ENCODE results near the gene GLI3. TPM values are rescaled to one million over a fixed set of nuclear protein-coding genes. Genes with fewer than 3 reads are reported as not detected.

The GLI3 gene
- total and polyA plus RNA-seq, 2 of the 8 experiments (the other 6 are each of a cell fraction or from before 2014, with no cell fraction given), result 8.0 to 31.1 TPM

GRCh38 chr7:42198296-42198695 is 38.7 kb downstream of the GLI3 start:
- no peak overlapping the region for H3K4ac ChIP-seq (replicated peaks; ENCODE audit: insufficient read length, low read depth, low read length)
- POLR2A ChIA-PET (ENCODE audit: partially characterized antibody), result interaction anchor here (1.5 to 1.7 kb wide), 2 partner anchors 23 to 30 kb away, joined by 3 read pairs; no protein-coding TSS in a partner anchor
- no peak overlapping the region for H2AFZ ChIP-seq (ENCODE audit: low read length)
- no peak overlapping the region for H3K4me3 ChIP-seq (ENCODE audit: extremely low read depth in 1 of 4, insufficient read depth in 2 of 4, low read depth in 3 of 4, low read length in 4 of 4)
- peak overlapping the region; percentile 26; the same call in 1 of the 2 replicates for H2BK5ac ChIP-seq (ENCODE audit: low read depth, low read length)
- H3K4me2 ChIP-seq (ENCODE audit: insufficient read depth in 1 of 2, low read depth in 2 of 2, low read length in 2 of 2), result no peak overlapping the region
- H3K9me3 ChIP-seq (ENCODE audit: insufficient read depth in 2 of 2, low read depth in 1 of 2, low read length in 1 of 2), result no peaks in the 10 kb centered on the region
- no peak overlapping the region for H2BK120ac ChIP-seq (replicated peaks; ENCODE audit: low read depth, low read length)
- H4K8ac ChIP-seq (ENCODE audit: extremely low read depth, insufficient read depth, low read length), result no peak overlapping the region
- no peak overlapping the region for H2BK12ac ChIP-seq (ENCODE audit: low read depth, low read length)
- no peak overlapping the region for H3K14ac ChIP-seq (ENCODE audit: insufficient read length)
- CTCF ChIA-PET (ENCODE audit: partially characterized antibody), result interaction anchor here (0.5 to 2.2 kb wide), 2 partner anchors 12 to 183 kb away, joined by 3 to 6 read pairs; no protein-coding TSS in a partner anchor
- H3K79me1 ChIP-seq (ENCODE audit: low read depth, low read length), result peaks cover 3% of the 10 kb centered on the region
- DNase-seq (ENCODE audit: low read depth in 1 of 2, low spot score in 2 of 2), result no peak
- H3K4me1 ChIP-seq (replicated peaks in 1 of 4; ENCODE audit: control insufficient read depth in 3 of 4, insufficient read depth in 4 of 4, low read length in 3 of 4), result no peaks in the 10 kb centered on the region; a peak in 2 of 7 replicates
- TF ChIP-seq HDAC6 (IDR thresholded peaks at IDR 0.05; ENCODE audit: low read depth, low read length) (no peak), TBP (IDR thresholded peaks at IDR 0.05; ENCODE audit: low read depth, low read length) (no peak), JUND (IDR thresholded peaks at IDR 0.05; ENCODE audit: low read length) (no peak)
- TF ChIP-seq, protein P1, sequence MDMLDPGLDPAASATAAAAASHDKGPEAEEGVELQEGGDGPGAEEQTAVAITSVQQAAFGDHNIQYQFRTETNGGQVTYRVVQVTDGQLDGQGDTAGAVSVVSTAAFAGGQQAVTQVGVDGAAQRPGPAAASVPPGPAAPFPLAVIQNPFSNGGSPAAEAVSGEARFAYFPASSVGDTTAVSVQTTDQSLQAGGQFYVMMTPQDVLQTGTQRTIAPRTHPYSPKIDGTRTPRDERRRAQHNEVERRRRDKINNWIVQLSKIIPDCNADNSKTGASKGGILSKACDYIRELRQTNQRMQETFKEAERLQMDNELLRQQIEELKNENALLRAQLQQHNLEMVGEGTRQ (IDR thresholded peaks at IDR 0.05; ENCODE audit: low read length), result no peak
- no peak overlapping the region for H4K91ac ChIP-seq (replicated peaks; ENCODE audit: insufficient read length, low read length)
- H3K27me3 ChIP-seq (replicated peaks in 1 of 4; ENCODE audit: control insufficient read depth in 3 of 4, extremely low read depth in 1 of 4, insufficient read depth in 3 of 4, low read length in 3 of 4), result no peaks in the 10 kb centered on the region
- no peaks in the 10 kb centered on the region for H3K36me3 ChIP-seq (ENCODE audit: control insufficient read depth in 2 of 4, insufficient read depth in 4 of 4, low read length in 3 of 4)
- no peaks in the 10 kb centered on the region; the same call in 1 of the 2 replicates for H3K23me2 ChIP-seq (ENCODE audit: low read depth, low read length)
- no peaks in the 10 kb centered on the region for H4K20me1 ChIP-seq (replicated peaks in 1 of 2; ENCODE audit: control insufficient read depth in 1 of 2, insufficient read depth in 2 of 2, low read length in 2 of 2)
- H4K5ac ChIP-seq (ENCODE audit: insufficient read length, low read depth, low read length), result no peak overlapping the region
- H2BK20ac ChIP-seq (ENCODE audit: low read length), result no peak overlapping the region
- 0 out of 2 replicates have a peak overlapping the region, but pooled peaks have one; percentile 25 for H2AK5ac ChIP-seq (ENCODE audit: low read depth, low read length)
- H3K56ac ChIP-seq (replicated peaks; ENCODE audit: insufficient read length, low read depth, low read length), result no peak overlapping the region
- 96% methylated on average over 6 of the region's 6 CpGs; no CpG with 5 or more reads in 1 of the 2 experiments for WGBS, 2 experiments (ENCODE audit: extremely low coverage in 1 of 2, insufficient coverage in 1 of 2, insufficient read length in 1 of 2, insufficient replicate concordance in 2 of 2, low coverage in 1 of 2, low lambda C conversion rate in 2 of 2, missing lambda C conversion rate in 1 of 2)
- no peak overlapping the region for H3K9ac ChIP-seq (replicated peaks in 1 of 4; ENCODE audit: extremely low read depth in 1 of 4, low read depth in 3 of 4, low read length in 3 of 4)
- no peak overlapping the region for H3K27ac ChIP-seq (ENCODE audit: low read depth, low read length)
- H3K79me2 ChIP-seq (ENCODE audit: control insufficient read depth in 1 of 2, insufficient read depth in 2 of 2, low read length in 2 of 2), result peaks cover 0 to 2% of the 10 kb centered on the region in 2 experiments; a peak in 2 of 4 replicates
- H2BK15ac ChIP-seq (ENCODE audit: low read length), result no peak overlapping the region
- no peak overlapping the region for H3K18ac ChIP-seq (ENCODE audit: extremely low read depth, low read length)
- FAIRE-seq, result no peak
- H3K23ac ChIP-seq (ENCODE audit: insufficient read length), result no peak overlapping the region
